Measurements from ENCODE around the gene ZC3H4.
"Not testable (repeated sequence)": the region's sequence is repeated elsewhere in the genome, so short reads cannot be mapped to it uniquely, and the experiment has no call there.

ZC3H4 gene

DNA sequence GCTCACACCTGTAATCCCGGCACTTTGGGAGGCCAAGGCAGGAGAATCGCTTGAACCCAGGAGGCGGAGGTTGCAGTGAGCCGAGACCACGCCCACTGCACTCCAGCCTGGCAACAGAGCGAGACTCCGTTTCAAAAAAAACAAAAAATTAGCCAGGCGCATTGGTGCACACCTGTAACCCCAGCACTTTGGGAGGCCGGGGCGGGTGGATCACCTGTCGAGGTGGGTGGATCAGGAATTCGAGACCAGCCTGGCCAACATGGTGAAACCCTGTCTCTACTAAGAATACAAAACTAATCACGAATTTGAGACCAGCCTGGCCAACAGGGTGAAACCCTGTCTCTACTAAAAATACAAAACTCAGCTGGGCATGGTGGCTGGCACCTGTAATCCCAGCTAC lies 35.2 kb downstream of the ZC3H4 start:
- DNase-seq: not testable (repeated sequence)

DNA sequence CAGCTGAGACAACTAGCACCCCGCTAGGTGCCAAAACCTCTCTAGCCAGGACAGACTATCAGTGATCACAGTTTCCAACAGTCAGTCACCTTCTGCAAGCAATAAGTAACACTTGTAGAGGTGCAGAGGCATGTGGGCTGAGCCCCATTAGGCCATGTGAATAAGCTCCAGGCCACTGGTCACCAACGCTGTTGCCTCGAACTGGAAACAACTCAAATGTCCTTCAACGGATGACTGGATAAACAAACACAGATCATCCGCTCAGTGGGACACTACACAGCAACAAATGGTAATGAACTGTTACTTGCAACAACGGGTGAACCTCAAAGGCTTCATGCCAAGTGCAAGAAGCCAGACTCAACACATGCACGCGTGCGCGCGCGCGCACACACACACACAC lies 37.6 kb downstream of the ZC3H4 start:
- no peak for DNase-seq

DNA sequence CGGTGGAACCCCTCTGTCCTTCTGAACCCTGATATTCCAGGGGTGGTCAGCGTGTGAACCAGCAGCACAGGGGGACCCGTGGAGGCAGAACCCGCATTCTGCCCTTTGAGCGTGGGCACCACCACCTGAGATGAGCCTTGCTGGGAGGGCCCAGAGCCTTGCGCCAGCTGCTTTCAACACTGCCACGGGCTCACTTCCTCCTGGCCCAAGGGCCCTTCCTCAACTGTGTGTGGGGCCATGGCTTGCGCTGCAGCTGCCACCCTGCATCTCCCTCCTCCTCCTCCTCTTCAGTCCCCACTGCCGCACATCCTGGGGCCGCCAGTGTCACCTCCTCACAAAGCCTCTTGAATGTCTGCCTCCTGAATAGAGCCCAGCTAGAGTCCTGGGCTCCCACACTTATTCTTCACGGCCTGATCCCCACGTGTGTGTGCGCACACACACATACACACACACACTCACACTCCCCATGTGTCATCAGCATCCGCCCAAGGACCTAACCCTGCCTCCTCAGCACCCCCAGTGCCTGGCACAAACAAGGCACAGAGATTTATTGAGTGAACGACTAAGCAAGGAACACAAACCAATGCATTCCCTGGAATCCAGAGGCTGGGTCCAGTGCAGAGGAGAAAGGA lies 38.3 kb downstream of the ZC3H4 start:
- DNase-seq: no peak

DNA sequence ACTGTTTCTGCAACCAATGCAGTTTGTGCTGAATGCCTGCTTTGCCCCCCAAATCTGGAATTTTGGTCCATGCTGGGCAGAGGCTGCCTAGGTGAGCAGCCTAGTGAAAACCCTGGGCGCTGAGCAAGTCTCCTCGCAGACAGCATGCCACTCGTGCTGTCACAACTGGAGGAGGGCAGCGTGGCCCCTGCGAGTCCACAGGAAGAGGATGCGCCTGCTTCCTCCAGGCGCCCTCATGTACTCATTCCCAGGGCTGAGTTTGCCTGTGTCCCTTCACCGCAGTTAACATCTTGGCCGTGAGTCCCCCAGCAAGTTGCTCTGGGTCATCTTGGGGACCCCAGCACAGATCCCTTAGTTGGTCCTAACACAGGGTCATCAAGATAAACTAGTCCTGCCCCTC lies 39.0 kb downstream of the ZC3H4 start:
- no peak for DNase-seq

- no peak for DNase-seq
Observed at GRCh38 chr19:47073574-47073973, 40.0 kb downstream of the ZC3H4 start.

DNA sequence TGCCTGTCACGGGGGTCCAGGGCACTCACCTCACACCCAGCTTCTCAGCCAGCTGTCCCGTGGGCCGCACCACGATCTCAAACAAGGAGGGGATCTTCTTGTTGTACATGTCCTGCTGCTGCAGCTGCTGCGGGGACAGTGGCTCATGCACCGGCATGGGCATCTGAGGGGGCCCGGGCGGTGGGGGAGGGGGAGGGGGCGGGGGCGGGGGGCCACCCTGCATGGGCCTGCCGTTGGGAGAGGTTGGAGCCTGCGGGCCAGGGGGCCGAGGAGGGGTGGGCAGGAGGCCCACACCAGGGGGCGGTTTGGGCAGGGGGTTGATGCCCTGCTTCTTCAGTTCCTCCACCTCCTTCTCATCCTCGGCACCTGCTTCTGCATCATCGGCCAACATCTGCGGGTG lies 41.3 kb downstream of the ZC3H4 start:
- no peak for DNase-seq

GRCh38 chr19:47071731-47072130 lies 41.8 kb downstream of the ZC3H4 start:
- DNase-seq: no peak

GRCh38 chr19:47070756-47071155 lies 42.8 kb downstream of the ZC3H4 start:
- DNase-seq: no peak

DNA sequence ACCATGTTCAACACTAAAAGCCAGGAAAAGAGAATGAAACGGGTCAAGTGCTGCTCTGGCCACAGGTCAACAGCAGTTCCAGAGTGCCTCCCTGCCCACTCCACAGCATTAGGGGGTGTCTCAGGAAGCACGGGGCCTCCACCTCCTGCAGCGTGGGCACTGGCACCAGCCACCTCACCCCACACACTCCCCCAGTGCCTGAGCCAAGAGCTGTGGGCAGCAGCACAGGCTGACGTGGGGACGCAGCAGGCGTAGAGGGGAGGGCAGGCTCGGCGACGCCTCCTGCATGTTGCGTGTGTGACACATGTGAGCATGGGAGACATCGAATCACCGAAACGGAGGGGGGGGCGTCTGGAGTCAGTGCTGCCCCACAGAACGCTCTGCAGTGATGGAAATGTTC lies 43.8 kb downstream of the ZC3H4 start:
- no peak for DNase-seq

DNA sequence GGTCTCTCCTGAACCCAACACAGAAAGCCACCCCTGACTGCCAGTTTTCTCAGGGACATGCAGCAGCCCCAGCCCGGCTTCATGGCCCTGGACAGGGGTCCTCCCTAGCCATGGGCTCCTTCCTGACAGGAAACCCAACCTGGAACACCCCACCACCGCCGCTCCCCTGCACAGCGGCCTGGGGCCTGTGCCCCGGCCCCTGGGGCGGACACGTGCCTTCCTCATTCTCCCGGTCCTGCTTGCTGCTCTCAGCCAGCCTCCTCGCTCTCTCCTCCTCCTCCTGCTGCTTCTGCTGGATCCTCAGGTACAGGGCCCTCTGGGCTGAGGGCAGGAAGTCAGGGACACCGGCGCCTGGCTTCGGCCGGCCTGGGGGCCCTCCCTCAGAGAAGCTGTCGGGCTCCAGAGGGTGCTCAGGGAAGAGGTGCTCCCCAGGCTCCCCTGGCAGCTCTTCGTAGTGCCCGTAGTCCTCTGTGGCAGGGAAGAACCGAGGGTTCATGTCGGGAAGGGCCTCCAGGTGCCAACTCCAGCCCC lies 44.6 kb downstream of the ZC3H4 start:
- DNase-seq: no peak

DNA sequence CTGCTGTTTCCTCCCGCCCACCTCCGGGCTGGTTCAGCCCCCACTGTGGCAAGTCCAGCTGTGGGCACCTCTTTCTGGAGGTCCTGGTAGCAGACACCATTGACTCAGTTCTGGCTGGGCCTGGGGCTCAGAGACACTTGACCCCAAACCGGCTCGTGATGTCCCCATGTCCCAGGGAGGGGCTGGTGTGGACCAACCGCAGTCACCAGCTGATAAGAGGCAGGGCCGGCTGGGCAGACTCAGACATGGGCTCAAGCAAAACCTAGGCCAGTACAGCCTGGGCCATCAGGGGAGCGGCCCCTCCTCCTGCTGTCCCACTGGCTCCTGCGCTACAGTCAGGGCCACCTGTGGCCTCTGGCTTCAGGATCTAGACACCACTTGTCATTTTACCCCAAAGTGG lies 45.3 kb downstream of the ZC3H4 start:
- no peak for DNase-seq

GRCh38 chr19:47067215-47067847 lies 46.2 kb downstream of the ZC3H4 start:
- no peak for DNase-seq

DNA sequence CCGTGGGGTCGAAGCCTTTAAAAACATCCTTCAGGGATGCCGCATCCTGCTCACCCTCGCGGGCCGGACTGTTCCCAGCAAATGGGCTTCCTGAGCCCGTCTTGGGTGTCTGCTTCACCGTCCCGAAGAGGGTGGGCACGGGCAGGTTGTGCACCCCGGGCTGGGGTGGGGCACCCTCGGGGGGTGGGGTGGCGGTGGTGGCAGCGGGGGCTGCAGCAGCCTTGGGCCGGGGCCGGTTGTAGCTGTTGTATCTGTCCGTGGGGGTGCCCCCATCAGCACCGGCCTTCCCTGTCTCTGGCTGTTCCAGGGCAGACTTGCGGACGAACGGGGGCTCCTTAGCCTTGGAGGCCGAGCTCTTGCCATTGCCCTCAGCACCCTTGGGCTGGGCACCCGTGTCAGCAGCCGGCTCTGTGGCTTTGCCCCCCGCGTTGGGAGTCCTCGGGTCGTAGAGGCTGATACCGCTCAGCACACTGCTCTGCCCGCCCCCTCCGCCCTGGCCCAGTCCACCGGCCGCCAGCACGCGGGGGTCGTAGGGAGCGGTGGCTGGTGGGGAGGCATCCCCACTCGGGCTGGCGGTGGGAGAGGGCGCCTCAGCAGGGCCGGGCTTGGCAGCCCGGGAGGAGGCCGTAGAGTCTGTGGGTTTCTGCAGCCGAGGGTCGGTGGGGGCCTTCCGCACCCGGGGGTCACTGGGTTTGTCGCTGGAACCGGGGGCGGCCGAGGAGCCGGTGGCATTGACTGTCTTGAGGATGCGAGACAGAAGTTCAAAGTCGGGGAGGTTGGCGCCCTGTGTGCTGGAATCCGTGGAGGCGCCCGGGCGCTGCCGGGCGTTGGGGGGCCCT lies 47.0 kb downstream of the ZC3H4 start:
- no peak for DNase-seq

GRCh38 chr19:47065242-47065641 lies 48.3 kb downstream of the ZC3H4 start:
- no peak for DNase-seq

DNA sequence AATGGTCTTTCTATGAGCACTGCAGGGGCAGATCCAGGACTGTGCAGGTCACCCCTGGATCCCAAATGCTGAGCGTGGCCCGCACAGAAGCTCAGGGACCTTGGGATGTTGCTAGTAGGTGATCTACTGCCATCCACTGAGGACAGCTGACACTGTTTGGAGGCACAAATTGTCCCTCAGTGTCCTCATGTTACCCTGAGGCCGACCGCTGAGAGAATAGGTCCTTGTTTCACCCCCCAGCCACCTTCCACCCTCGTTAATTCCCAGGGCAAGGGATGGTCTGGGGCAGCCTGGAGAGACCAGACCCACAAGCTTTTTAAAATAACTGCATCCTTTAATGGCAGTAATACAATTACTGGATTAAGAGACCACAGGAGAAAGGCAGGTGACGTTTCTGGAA lies 49.7 kb downstream of the ZC3H4 start:
- no peak for DNase-seq

- no peak for DNase-seq
Observed at GRCh38 chr19:47058621-47059022, 55.0 kb downstream of the ZC3H4 start.

DNA sequence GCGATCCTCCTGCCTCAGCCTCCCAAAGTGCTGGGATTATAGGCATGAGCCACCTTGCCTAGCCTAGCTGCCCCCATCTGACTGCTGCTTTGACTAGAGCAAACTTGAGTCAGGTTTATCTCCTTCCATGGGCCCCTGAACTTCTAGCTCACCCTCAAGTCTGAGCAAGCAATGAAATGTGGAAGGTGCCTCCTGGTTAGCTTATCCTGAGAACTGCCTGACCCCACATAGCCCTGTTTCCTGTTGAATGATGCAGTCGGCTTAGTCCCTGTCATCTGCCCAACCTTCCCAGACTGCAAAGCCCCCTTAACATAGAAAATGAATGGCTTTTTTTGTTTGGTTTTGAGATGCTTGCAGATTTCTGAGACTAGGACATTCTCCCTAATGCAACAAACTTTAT lies 56.2 kb downstream of the ZC3H4 start:
- no peak for DNase-seq

GRCh38 chr19:47056411-47056810 lies 57.2 kb downstream of the ZC3H4 start:
- no peak for DNase-seq

GRCh38 chr19:47050562-47050961 lies 63.0 kb downstream of the ZC3H4 start:
- DNase-seq: not testable (repeated sequence)

- no peak for DNase-seq
Observed at GRCh38 chr19:47049307-47049700, 64.3 kb downstream of the ZC3H4 start.

- peak; percentile 88 for DNase-seq
Observed at GRCh38 chr19:47047763-47048405, 65.7 kb downstream of the ZC3H4 start.

GRCh38 chr19:47047272-47047762 lies 66.3 kb downstream of the ZC3H4 start:
- no peak for DNase-seq

DNA sequence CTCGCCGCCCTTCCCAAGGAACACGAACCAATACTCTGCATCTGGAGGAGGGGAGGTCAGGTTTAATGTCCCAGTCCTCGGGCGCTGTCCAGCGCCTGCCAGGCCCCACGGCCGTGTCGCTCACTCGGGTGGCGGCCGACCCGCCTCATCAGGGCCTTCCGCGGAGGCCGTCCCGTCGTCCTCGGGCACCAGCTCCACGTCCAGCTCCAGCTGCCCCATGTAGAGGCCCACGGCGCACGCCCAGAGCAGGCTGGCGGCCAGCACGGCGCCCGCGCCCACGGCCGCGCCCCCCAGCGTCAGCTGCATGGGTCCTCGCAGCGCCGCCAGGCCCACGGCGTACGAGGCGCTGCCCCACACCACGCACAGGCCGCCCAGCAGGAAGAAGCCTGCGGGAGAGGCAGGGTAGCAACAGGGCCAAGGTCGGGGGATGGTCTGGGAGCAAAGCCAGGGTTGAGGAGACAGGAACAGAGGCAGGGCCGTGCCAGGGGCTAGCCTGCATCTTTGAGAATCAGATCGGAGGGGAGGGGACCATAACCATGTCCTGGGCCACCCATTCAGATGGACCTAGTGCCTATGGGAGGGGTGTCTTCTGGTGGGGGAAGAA lies 67.6 kb downstream of the ZC3H4 start:
- no peak for DNase-seq

Measured in stimulated activated CD4-positive, alpha-beta T cell treated with anti-CD3 and anti-CD28 coated beads, Interleukin-15, amount 100 ng/mL, for 24 hours (primary cell).